ENCODE measurements around the gene TTC33. TPM values are rescaled to one million over a fixed set of nuclear protein-coding genes. Genes with fewer than 3 reads are reported as not detected.

Gene TTC33
- total RNA-seq, 1 experiment from 2014 or later: 30.2 TPM

GRCh38 chr5:40484495-40484894, 271.3 kb downstream of the TTC33 start:
- Histone ChIP-seq H3K79me2 (ENCODE audit: low read depth) (no peaks in the 10 kb centered on the region), H2AFZ (no peak overlapping the region), H3K4me3 (no peak overlapping the region), H3K27ac (no peak overlapping the region), H3K9me2 (ENCODE audit: insufficient read depth) (no peaks in the 10 kb centered on the region), H3F3A (ENCODE audit: insufficient read depth, low read depth) (no peaks in the 10 kb centered on the region), H4K20me1 (ENCODE audit: insufficient read depth) (no peaks in the 10 kb centered on the region), H3K4me1 (replicated peaks; ENCODE audit: insufficient read depth) (peaks cover 12% of the 10 kb centered on the region), H3K36me3 (ENCODE audit: low read depth) (no peaks in the 10 kb centered on the region), H3K4me2 (no peak overlapping the region), H3K9me3 (ENCODE audit: insufficient read depth, low read depth) (peaks cover 10% of the 10 kb centered on the region; the same call in 1 of the 2 replicates), H3K27me3 (ENCODE audit: insufficient read depth, low read depth) (no peaks in the 10 kb centered on the region)
- ChIA-PET CTCF (no interaction called here), POLR2A (ENCODE audit: unreplicated experiment) (no interaction called here)
- intact Hi-C loops (cut with micrococcal nuclease; ENCODE audit: unreplicated experiment): loop anchor here (5.0 kb wide), 1 partner anchor 68 kb away; no protein-coding TSS in a partner anchor
- DNase-seq: no peak
- no TSS peak for BruUV-seq (replicated peaks)
- TF ChIP-seq, protein P1, sequence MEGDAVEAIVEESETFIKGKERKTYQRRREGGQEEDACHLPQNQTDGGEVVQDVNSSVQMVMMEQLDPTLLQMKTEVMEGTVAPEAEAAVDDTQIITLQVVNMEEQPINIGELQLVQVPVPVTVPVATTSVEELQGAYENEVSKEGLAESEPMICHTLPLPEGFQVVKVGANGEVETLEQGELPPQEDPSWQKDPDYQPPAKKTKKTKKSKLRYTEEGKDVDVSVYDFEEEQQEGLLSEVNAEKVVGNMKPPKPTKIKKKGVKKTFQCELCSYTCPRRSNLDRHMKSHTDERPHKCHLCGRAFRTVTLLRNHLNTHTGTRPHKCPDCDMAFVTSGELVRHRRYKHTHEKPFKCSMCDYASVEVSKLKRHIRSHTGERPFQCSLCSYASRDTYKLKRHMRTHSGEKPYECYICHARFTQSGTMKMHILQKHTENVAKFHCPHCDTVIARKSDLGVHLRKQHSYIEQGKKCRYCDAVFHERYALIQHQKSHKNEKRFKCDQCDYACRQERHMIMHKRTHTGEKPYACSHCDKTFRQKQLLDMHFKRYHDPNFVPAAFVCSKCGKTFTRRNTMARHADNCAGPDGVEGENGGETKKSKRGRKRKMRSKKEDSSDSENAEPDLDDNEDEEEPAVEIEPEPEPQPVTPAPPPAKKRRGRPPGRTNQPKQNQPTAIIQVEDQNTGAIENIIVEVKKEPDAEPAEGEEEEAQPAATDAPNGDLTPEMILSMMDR (conservative IDR thresholded peaks at IDR 0.05): no peak
- TF ChIP-seq EZH2 (IDR thresholded peaks at IDR 0.05; ENCODE audit: low read depth): no peak

GRCh38 chr5:40483316-40483715, 272.4 kb downstream of the TTC33 start:
- no peak for TF ChIP-seq EZH2 (IDR thresholded peaks at IDR 0.05; ENCODE audit: low read depth)
- TF ChIP-seq, protein P1 (conservative IDR thresholded peaks at IDR 0.05): no peak
- no peaks in the 10 kb centered on the region for H3K27me3 ChIP-seq (ENCODE audit: insufficient read depth, low read depth)
- no peaks in the 10 kb centered on the region for H3K9me2 ChIP-seq (ENCODE audit: insufficient read depth)
- no peak overlapping the region for H3K27ac ChIP-seq
- peak in 1 of 2 experiments; percentile 33 for DNase-seq
- ChIA-PET CTCF (no interaction called here), POLR2A (ENCODE audit: unreplicated experiment) (no interaction called here)
- H3K4me3 ChIP-seq: no peak overlapping the region
- intact Hi-C loops (cut with micrococcal nuclease; ENCODE audit: unreplicated experiment): loop anchor here (5.0 kb wide), 1 partner anchor 69 kb away; no protein-coding TSS in a partner anchor
- peaks cover 10% of the 10 kb centered on the region; the same call in 1 of the 2 replicates for H3K9me3 ChIP-seq (ENCODE audit: insufficient read depth, low read depth)
- BruUV-seq (replicated peaks): no TSS peak
- no peak overlapping the region for H3K4me2 ChIP-seq
- peaks cover 12% of the 10 kb centered on the region for H3K4me1 ChIP-seq (replicated peaks; ENCODE audit: insufficient read depth)
- no peaks in the 10 kb centered on the region for H3F3A ChIP-seq (ENCODE audit: insufficient read depth, low read depth)
- no peaks in the 10 kb centered on the region for H3K36me3 ChIP-seq (ENCODE audit: low read depth)
- no peaks in the 10 kb centered on the region for H3K79me2 ChIP-seq (ENCODE audit: low read depth)
- H4K20me1 ChIP-seq (ENCODE audit: insufficient read depth): no peaks in the 10 kb centered on the region
- H2AFZ ChIP-seq: no peak overlapping the region

- Histone ChIP-seq H3K27ac (no peak overlapping the region), H3K79me2 (ENCODE audit: low read depth) (no peaks in the 10 kb centered on the region), H3K4me1 (replicated peaks; ENCODE audit: insufficient read depth) (0 out of 2 replicates have a peak, but pooled peaks cover 3% of the 10 kb centered on the region), H3F3A (ENCODE audit: insufficient read depth, low read depth) (no peaks in the 10 kb centered on the region), H3K9me3 (ENCODE audit: insufficient read depth, low read depth) (peaks cover 4% of the 10 kb centered on the region; the same call in 1 of the 2 replicates), H3K27me3 (ENCODE audit: insufficient read depth, low read depth) (no peaks in the 10 kb centered on the region), H3K9me2 (ENCODE audit: insufficient read depth) (no peaks in the 10 kb centered on the region), H2AFZ (no peak overlapping the region), H3K4me3 (no peak overlapping the region), H3K36me3 (ENCODE audit: low read depth) (no peaks in the 10 kb centered on the region), H4K20me1 (ENCODE audit: insufficient read depth) (no peaks in the 10 kb centered on the region), H3K4me2 (no peak overlapping the region)
- ChIA-PET CTCF (interaction anchor here (0.7 kb wide), 1 partner anchor 71 kb away, joined by 3 read pairs; no protein-coding TSS in a partner anchor), POLR2A (ENCODE audit: unreplicated experiment) (interaction anchor here (0.6 kb wide), 1 partner anchor 243 kb away, joined by 3 read pairs; no protein-coding TSS in a partner anchor)
- TF ChIP-seq, protein P1 (conservative IDR thresholded peaks at IDR 0.05): no peak
- no peak for TF ChIP-seq EZH2 (IDR thresholded peaks at IDR 0.05; ENCODE audit: low read depth)
- DNase-seq: peak in 1 of 2 experiments; percentile 33
- intact Hi-C loops (cut with micrococcal nuclease; ENCODE audit: unreplicated experiment): loop anchor here (5.0 kb wide), 1 partner anchor 71 kb away; no protein-coding TSS in a partner anchor
- BruUV-seq (replicated peaks): no TSS peak
Observed at GRCh38 chr5:40481241-40481640, 274.5 kb downstream of the TTC33 start.
